HG03045 (cell line): ENCODE results near the gene LSM4.

Source experiments
- ATAC-seq: cut with Tn5 transposase; IDR thresholded peaks from one replicate; pipeline ENCODE4 v1.9.1; 2021; ENCODE audit warnings: mild to moderate bottlenecking, moderate library complexity; ENCODE audit not compliant: unreplicated experiment

The LSM4 gene

GRCh38 chr19:18293642-18294466, 29.0 kb downstream of the LSM4 start:
- ATAC-seq: no peak

- no peak for ATAC-seq
These were observed 29.9 kb downstream of the LSM4 start for GRCh38 chr19:18292810-18293641.

- no peak for ATAC-seq
These were observed 30.4 kb downstream of the LSM4 start for GRCh38 chr19:18292462-18292809.

GRCh38 chr19:18291590-18292461, 31.1 kb downstream of the LSM4 start:
- peak; percentile 50 for ATAC-seq

- ATAC-seq: no peak
These were observed 31.8 kb downstream of the LSM4 start for GRCh38 chr19:18291019-18291524.

GRCh38 chr19:18290302-18291018, 32.4 kb downstream of the LSM4 start:
- ATAC-seq: no peak

GRCh38 chr19:18289471-18290301, 33.2 kb downstream of the LSM4 start:
- no peak for ATAC-seq

GRCh38 chr19:18287836-18288772, 34.8 kb downstream of the LSM4 start:
- no peak for ATAC-seq

- ATAC-seq: no peak
These were observed 35.8 kb downstream of the LSM4 start for GRCh38 chr19:18286973-18287635.

- no peak for ATAC-seq
These were observed 38.0 kb downstream of the LSM4 start for GRCh38 chr19:18284712-18285360.

- ATAC-seq: no peak
These were observed 39.5 kb downstream of the LSM4 start for GRCh38 chr19:18283338-18283737.

GRCh38 chr19:18282788-18283141, 40.1 kb downstream of the LSM4 start:
- no peak for ATAC-seq

GRCh38 chr19:18282021-18282787, 40.7 kb downstream of the LSM4 start:
- ATAC-seq: no peak

- peak; percentile 69 for ATAC-seq
These were observed 41.5 kb downstream of the LSM4 start, which contains the start of gene JUND for GRCh38 chr19:18281082-18282020. TSS of gene JUND (minus strand) at chr19:18281622. CDS start at chr19:18281484, 138 bp downstream.
